GM23338 (cell line): ENCODE measurements around the gene RAB3A. TPM values are rescaled to one million over a fixed set of nuclear protein-coding genes. Genes with fewer than 3 reads are reported as not detected.

Experiments used
- ATAC-seq: fragments of 200-7000 bp; cut with Tn5 transposase; 3 replicates; pipeline ENCODE4 v1.9.1; 2020
- DNase-seq: peaks from one replicate; pipeline ENCODE4 v3.0.0-alpha.2; 2015; ENCODE audit warnings: low spot score
- H2AFZ ChIP-seq: fragments of 200-600 bp; sonication (generic); 2 replicates; pipeline ENCODE4 v1.8.0; 2016; ENCODE audit warnings: antibody characterized with exemption, mild to moderate bottlenecking, moderate library complexity
- H3F3A ChIP-seq: fragments of 200-600 bp; sonication (generic); replicated peaks from 2 replicates; pipeline ENCODE4 v1.8.0; 2017; ENCODE audit warnings: antibody characterized with exemption, mixed run types, low read depth
- H3K27ac ChIP-seq: fragments of 200-600 bp; sonication (generic); 2 replicates; pipeline ENCODE4 v1.6.1; 2016; ENCODE audit warnings: low read depth
- H3K27me3 ChIP-seq: fragments of 200-600 bp; sonication (generic); 2 replicates; pipeline ENCODE4 v1.8.0; 2016; ENCODE audit warnings: mild to moderate bottlenecking, mixed run types, moderate library complexity; ENCODE audit not compliant: insufficient read depth
- H3K36me3 ChIP-seq: fragments of 200-600 bp; sonication (generic); 2 replicates; pipeline ENCODE4 v1.8.0; 2016; ENCODE audit warnings: mild to moderate bottlenecking; ENCODE audit not compliant: insufficient read depth
- H3K4me1 ChIP-seq: fragments of 200-600 bp; sonication (generic); 2 replicates; pipeline ENCODE4 v1.8.0; 2016; ENCODE audit warnings: mild to moderate bottlenecking, moderate library complexity; ENCODE audit not compliant: insufficient read depth
- H3K4me2 ChIP-seq: fragments of 200-600 bp; sonication (generic); 2 replicates; pipeline ENCODE4 v1.7.1; 2017; ENCODE audit warnings: mixed run types
- H3K4me3 ChIP-seq: fragments of 200-600 bp; sonication (generic); 2 replicates; pipeline ENCODE4 v1.6.1; 2016; ENCODE audit warnings: mixed run types
- H3K79me2 ChIP-seq: fragments of 200-600 bp; sonication (generic); replicated peaks from 2 replicates; pipeline ENCODE4 v1.8.0; 2017; ENCODE audit warnings: mild to moderate bottlenecking; ENCODE audit not compliant: insufficient read depth
- H3K9me2 ChIP-seq: fragments of 200-600 bp; sonication (generic); 2 replicates; pipeline ENCODE4 v1.8.0; 2017; ENCODE audit not compliant: insufficient read depth
- H4K20me1 ChIP-seq: fragments of 200-600 bp; sonication (generic); replicated peaks from 2 replicates; pipeline ENCODE4 v1.8.0; 2017; ENCODE audit warnings: mild to moderate bottlenecking; ENCODE audit not compliant: insufficient read depth
- H3K27ac Mint-ChIP-seq: 2 replicates; pipeline ENCODE4 v1.8.0; 2020; ENCODE audit warnings: inconsistent platforms, mild to moderate bottlenecking, moderate library complexity, mixed read lengths
- H3K27me3 Mint-ChIP-seq: 3 replicates; pipeline ENCODE4 v1.8.0; 2022; ENCODE audit warnings: low read depth, mild to moderate bottlenecking, moderate library complexity, mixed read lengths, inconsistent platforms; ENCODE audit not compliant: insufficient read depth, poor library complexity
- H3K36me3 Mint-ChIP-seq: 3 replicates; pipeline ENCODE4 v1.8.0; 2021; ENCODE audit warnings: low read depth, mild to moderate bottlenecking, inconsistent platforms, moderate library complexity, mixed read lengths
- H3K4me1 Mint-ChIP-seq: 3 replicates; pipeline ENCODE4 v1.8.0; 2020; ENCODE audit warnings: mild to moderate bottlenecking, inconsistent platforms, mixed read lengths
- H3K4me3 Mint-ChIP-seq: 3 replicates; pipeline ENCODE4 v1.8.0; 2021; ENCODE audit warnings: moderate library complexity, mild to moderate bottlenecking, inconsistent platforms, mixed read lengths
- H3K9me3 Mint-ChIP-seq: 3 replicates; pipeline ENCODE4 v1.8.0; 2020; ENCODE audit warnings: moderate library complexity, mild to moderate bottlenecking, inconsistent platforms, mixed read lengths
- CREB1 ChIP-seq: fragments of 250-450 bp; sonication (Bioruptor Pico); IDR thresholded peaks from 2 replicates; pipeline ENCODE4 v1.5.0; 2020; ENCODE audit warnings: low read depth, mild to moderate bottlenecking, moderate library complexity
- CTCF ChIP-seq, 2 experiments: fragments of 200-600 bp in 1 of 2; sonication (generic) in 1 of 2; conservative IDR thresholded peaks; 2 replicates each; pipeline versions ENCODE4 v1.5.1 to v1.6.1; 2016 to 2017; ENCODE audit warnings: antibody characterized with exemption in 2 of 2, low read depth in 2 of 2, mild to moderate bottlenecking in 2 of 2, moderate library complexity in 1 of 2
- EZH2 ChIP-seq: fragments of 200-600 bp; sonication (generic); IDR thresholded peaks from one replicate; pipeline ENCODE4 v1.8.0; 2017; ENCODE audit warnings: antibody characterized with exemption, mild to moderate bottlenecking, low read depth; ENCODE audit not compliant: unreplicated experiment
- EZH2phosphoT487 ChIP-seq: fragments of 200-600 bp; sonication (generic); IDR thresholded peaks from one replicate; pipeline ENCODE4 v1.8.1; 2018; ENCODE audit warnings: antibody characterized with exemption; ENCODE audit not compliant: unreplicated experiment
- JUNB ChIP-seq: IDR thresholded peaks from one replicate; pipeline ENCODE4 v1.6.1; 2016; ENCODE audit warnings: antibody characterized with exemption; ENCODE audit not compliant: unreplicated experiment
- POLR2AphosphoS5 ChIP-seq: IDR thresholded peaks from 2 replicates; pipeline ENCODE4 v1.6.1; 2016; ENCODE audit warnings: antibody characterized with exemption, low read depth
- ZNF114 ChIP-seq: fragments of 250-450 bp; sonication (Bioruptor Pico); IDR thresholded peaks from 2 replicates; pipeline ENCODE4 v1.5.0; 2020; ENCODE audit warnings: mild to moderate bottlenecking, moderate library complexity
- ZNF331 ChIP-seq: fragments of 250-450 bp; sonication (Bioruptor Pico); IDR thresholded peaks from 2 replicates; pipeline ENCODE4 v1.5.0; 2020; ENCODE audit warnings: low read depth, mild to moderate bottlenecking, moderate library complexity
- polyA plus RNA-seq: library from polyadenylated mRNA; unstranded; fragments of >200 nt; fragmentation: Nextera tagmentation; extraction: Ambion mirVana; gene quantifications from 2 replicates; pipeline ENCODE4 v1.2.1, GENCODE V29; 2016
- total RNA-seq: library from RNA; depleted of rRNA; stranded (reverse); fragments of >200 nt; shearing (Covaris generic); gene quantifications from 2 replicates; pipeline ENCODE4 v1.2.3, GENCODE V29; 2014
- TF ChIP-seq, protein P1 (sequence below): IDR thresholded peaks from one replicate; pipeline ENCODE4 v1.6.1; 2018; ENCODE audit warnings: antibody characterized with exemption; ENCODE audit not compliant: unreplicated experiment
- TF ChIP-seq, protein P2 (sequence below): fragments of 250-450 bp; sonication (Bioruptor Pico); IDR thresholded peaks from 2 replicates; pipeline ENCODE4 v1.5.0; 2020; ENCODE audit warnings: mild to moderate bottlenecking, moderate library complexity

Gene RAB3A
- total and polyA plus RNA-seq, 2 experiments from 2014 or later: 9.7 to 20.3 TPM

DNA sequence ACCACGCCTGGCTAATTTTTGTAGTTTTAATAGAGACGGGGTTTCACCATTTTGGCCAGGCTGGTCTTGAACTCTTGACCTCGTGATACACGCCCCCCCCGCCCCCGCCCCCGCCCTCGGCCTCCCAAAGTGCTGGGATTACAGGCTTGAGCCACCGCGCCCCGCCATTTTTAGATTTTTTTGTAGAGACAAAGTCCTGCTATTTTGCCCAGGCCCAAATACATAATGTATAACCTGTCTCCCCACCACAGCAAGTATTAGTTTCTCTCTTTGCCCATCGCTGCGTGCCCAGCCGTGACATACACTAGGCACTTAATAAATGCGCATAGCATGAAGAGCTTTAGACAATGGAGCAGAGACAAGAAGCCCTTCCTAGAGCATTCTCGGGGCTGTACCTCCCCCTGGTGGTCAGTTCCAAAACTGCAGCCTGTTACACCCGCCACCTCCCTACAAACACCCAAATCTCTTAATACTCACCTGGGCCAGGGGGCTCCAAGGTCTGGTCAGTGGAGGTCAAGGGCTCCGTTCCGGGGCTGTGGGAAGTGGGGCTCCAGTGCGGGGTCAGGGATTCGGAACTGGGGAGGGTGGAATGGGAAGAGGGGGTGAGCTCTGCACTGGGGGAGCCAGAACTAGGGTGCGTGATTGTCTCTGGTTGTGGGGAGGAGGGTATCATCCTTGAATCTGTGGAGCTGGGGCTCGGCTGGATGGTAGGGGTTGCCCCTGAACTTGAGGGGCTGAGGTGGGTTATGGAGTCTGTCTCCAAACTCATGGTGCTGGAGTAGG, 47.9 kb upstream of the RAB3A start (continued):
- TF ChIP-seq ZNF114 (CRISPR knock-in tag) (no peak), POLR2AphosphoS5 (no peak)

DNA sequence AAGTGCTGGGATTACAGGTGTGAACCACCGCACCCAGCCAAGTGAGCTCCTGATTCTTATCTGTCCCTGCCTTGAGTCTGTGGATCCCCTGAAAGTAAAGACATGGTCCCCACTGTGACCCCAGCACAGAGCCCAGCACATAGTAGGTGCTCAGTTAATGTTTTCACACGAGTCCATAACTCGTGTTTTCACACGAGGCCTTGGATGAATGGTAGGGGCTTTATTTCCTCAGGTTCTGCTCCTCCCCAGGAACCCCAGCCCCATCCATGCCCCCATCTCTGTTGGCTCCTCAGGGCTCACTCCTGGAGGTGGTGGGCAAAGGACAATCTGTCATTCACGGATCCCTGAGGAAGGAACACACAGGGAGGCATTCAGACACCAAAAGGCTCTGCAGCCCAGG, 46.0 kb upstream of the RAB3A start:
- Histone ChIP-seq H3K36me3 (no peaks in the 10 kb centered on the region), H3K27ac (no peak overlapping the region), H2AFZ (no peak overlapping the region), H3K4me3 (no peak overlapping the region), H3K27me3 (no peaks in the 10 kb centered on the region), H3K4me2 (no peak overlapping the region), H4K20me1 (no peaks in the 10 kb centered on the region), H3K4me1 (peaks cover 5% of the 10 kb centered on the region; the same call in 1 of the 2 replicates), H3F3A (peaks cover 7% of the 10 kb centered on the region), H3K9me2 (no peaks in the 10 kb centered on the region), H3K79me2 (no peaks in the 10 kb centered on the region)
- DNase-seq (no peak), ATAC-seq (no peak)
- no peak overlapping the region for H3K27ac Mint-ChIP-seq
- H3K27me3 Mint-ChIP-seq: peaks cover 12% of the 10 kb centered on the region
- H3K9me3 Mint-ChIP-seq: no peaks in the 10 kb centered on the region; the same call in 2 of the 3 replicates
- H3K4me1 Mint-ChIP-seq: peaks cover 6% of the 10 kb centered on the region; the same call in 2 of the 3 replicates
- H3K36me3 Mint-ChIP-seq: no peaks in the 10 kb centered on the region
- H3K4me3 Mint-ChIP-seq: no peak overlapping the region
- TF ChIP-seq ZNF331 (CRISPR knock-in tag) (no peak), JUNB (no peak), EZH2 (no peak), EZH2phosphoT487 (no peak), CREB1 (CRISPR knock-in tag) (no peak), POLR2AphosphoS5 (no peak), CTCF (conservative IDR thresholded peaks at IDR 0.05; ENCODE audit: low read depth in 2 of 2) (no peak), ZNF114 (CRISPR knock-in tag) (no peak)
- TF ChIP-seq, protein P1, sequence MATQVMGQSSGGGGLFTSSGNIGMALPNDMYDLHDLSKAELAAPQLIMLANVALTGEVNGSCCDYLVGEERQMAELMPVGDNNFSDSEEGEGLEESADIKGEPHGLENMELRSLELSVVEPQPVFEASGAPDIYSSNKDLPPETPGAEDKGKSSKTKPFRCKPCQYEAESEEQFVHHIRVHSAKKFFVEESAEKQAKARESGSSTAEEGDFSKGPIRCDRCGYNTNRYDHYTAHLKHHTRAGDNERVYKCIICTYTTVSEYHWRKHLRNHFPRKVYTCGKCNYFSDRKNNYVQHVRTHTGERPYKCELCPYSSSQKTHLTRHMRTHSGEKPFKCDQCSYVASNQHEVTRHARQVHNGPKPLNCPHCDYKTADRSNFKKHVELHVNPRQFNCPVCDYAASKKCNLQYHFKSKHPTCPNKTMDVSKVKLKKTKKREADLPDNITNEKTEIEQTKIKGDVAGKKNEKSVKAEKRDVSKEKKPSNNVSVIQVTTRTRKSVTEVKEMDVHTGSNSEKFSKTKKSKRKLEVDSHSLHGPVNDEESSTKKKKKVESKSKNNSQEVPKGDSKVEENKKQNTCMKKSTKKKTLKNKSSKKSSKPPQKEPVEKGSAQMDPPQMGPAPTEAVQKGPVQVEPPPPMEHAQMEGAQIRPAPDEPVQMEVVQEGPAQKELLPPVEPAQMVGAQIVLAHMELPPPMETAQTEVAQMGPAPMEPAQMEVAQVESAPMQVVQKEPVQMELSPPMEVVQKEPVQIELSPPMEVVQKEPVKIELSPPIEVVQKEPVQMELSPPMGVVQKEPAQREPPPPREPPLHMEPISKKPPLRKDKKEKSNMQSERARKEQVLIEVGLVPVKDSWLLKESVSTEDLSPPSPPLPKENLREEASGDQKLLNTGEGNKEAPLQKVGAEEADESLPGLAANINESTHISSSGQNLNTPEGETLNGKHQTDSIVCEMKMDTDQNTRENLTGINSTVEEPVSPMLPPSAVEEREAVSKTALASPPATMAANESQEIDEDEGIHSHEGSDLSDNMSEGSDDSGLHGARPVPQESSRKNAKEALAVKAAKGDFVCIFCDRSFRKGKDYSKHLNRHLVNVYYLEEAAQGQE: no peak
- TF ChIP-seq, protein P2, sequence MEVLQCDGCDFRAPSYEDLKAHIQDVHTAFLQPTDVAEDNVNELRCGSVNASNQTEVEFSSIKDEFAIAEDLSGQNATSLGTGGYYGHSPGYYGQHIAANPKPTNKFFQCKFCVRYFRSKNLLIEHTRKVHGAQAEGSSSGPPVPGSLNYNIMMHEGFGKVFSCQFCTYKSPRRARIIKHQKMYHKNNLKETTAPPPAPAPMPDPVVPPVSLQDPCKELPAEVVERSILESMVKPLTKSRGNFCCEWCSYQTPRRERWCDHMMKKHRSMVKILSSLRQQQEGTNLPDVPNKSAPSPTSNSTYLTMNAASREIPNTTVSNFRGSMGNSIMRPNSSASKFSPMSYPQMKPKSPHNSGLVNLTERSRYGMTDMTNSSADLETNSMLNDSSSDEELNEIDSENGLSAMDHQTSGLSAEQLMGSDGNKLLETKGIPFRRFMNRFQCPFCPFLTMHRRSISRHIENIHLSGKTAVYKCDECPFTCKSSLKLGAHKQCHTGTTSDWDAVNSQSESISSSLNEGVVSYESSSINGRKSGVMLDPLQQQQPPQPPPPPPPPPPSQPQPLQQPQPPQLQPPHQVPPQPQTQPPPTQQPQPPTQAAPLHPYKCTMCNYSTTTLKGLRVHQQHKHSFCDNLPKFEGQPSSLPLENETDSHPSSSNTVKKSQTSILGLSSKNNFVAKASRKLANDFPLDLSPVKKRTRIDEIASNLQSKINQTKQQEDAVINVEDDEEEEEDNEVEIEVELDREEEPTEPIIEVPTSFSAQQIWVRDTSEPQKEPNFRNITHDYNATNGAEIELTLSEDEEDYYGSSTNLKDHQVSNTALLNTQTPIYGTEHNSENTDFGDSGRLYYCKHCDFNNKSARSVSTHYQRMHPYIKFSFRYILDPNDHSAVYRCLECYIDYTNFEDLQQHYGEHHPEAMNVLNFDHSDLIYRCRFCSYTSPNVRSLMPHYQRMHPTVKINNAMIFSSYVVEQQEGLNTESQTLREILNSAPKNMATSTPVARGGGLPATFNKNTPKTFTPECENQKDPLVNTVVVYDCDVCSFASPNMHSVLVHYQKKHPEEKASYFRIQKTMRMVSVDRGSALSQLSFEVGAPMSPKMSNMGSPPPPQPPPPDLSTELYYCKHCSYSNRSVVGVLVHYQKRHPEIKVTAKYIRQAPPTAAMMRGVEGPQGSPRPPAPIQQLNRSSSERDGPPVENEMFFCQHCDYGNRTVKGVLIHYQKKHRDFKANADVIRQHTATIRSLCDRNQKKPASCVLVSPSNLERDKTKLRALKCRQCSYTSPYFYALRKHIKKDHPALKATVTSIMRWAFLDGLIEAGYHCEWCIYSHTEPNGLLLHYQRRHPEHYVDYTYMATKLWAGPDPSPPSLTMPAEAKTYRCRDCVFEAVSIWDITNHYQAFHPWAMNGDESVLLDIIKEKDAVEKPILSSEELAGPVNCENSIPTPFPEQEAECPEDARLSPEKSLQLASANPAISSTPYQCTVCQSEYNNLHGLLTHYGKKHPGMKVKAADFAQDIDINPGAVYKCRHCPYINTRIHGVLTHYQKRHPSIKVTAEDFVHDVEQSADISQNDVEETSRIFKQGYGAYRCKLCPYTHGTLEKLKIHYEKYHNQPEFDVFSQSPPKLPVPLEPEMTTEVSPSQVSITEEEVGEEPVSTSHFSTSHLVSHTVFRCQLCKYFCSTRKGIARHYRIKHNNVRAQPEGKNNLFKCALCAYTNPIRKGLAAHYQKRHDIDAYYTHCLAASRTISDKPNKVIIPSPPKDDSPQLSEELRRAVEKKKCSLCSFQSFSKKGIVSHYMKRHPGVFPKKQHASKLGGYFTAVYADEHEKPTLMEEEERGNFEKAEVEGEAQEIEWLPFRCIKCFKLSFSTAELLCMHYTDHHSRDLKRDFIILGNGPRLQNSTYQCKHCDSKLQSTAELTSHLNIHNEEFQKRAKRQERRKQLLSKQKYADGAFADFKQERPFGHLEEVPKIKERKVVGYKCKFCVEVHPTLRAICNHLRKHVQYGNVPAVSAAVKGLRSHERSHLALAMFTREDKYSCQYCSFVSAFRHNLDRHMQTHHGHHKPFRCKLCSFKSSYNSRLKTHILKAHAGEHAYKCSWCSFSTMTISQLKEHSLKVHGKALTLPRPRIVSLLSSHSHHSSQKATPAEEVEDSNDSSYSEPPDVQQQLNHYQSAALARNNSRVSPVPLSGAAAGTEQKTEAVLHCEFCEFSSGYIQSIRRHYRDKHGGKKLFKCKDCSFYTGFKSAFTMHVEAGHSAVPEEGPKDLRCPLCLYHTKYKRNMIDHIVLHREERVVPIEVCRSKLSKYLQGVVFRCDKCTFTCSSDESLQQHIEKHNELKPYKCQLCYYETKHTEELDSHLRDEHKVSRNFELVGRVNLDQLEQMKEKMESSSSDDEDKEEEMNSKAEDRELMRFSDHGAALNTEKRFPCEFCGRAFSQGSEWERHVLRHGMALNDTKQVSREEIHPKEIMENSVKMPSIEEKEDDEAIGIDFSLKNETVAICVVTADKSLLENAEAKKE (CRISPR knock-in tag): no peak
